HepG2 (cell line): ENCODE measurements around the gene ACAP3. TPM values are rescaled to one million over a fixed set of nuclear protein-coding genes. Genes with fewer than 3 reads are reported as not detected.

Experiments
- BRD4 ChIP-seq: sonication (generic); formaldehyde crosslinking; IDR thresholded peaks from 2 replicates; pipeline ENCODE4 v1.4.0; 2020; ENCODE audit warnings: missing genetic modification reagents
- GMEB1 ChIP-seq: sonication (generic); formaldehyde crosslinking; IDR thresholded peaks from 2 replicates; pipeline ENCODE4 v1.5.1; 2020; ENCODE audit warnings: missing genetic modification reagents, mild to moderate bottlenecking, borderline replicate concordance
- HDAC1 ChIP-seq: sonication (generic); formaldehyde crosslinking; IDR thresholded peaks from 2 replicates; pipeline ENCODE4 v1.5.1; 2020; ENCODE audit warnings: mild to moderate bottlenecking, missing genetic modification reagents
- MTA1 ChIP-seq: sonication (generic); formaldehyde crosslinking; IDR thresholded peaks from 2 replicates; pipeline ENCODE4 v1.4.0; 2020; ENCODE audit warnings: missing genetic modification reagents, mild to moderate bottlenecking, borderline replicate concordance
- POGK ChIP-seq: sonication (generic); formaldehyde crosslinking; conservative IDR thresholded peaks from 2 replicates; pipeline ENCODE4 v1.8.0; 2022; ENCODE audit warnings: mild to moderate bottlenecking, moderate library complexity, missing genetic modification reagents
- POLR2A ChIP-seq, 2 experiments: IDR thresholded peaks; 2 replicates each; pipeline ENCODE4 v1.6.1; 2011; ENCODE audit warnings: low read depth in 2 of 2, low read length in 2 of 2, mild to moderate bottlenecking in 1 of 2, moderate library complexity in 1 of 2; ENCODE audit not compliant: insufficient read depth in 1 of 2
- SP1 ChIP-seq, 2 experiments: fragments of 450-650 bp in 1 of 2; sonication (generic) in 1 of 2; formaldehyde crosslinking in 1 of 2; IDR thresholded peaks; 2 replicates each; pipeline versions ENCODE4 v1.4.0 to v1.6.1; 2016 to 2020; ENCODE audit warnings: missing genetic modification reagents in 1 of 2
- TBX2 ChIP-seq: sonication (generic); formaldehyde crosslinking; IDR thresholded peaks from 2 replicates; pipeline ENCODE4 v1.5.0; 2020; ENCODE audit warnings: missing genetic modification reagents, mild to moderate bottlenecking, borderline replicate concordance
- ZBTB4 ChIP-seq: sonication (generic); formaldehyde crosslinking; IDR thresholded peaks from 2 replicates; pipeline ENCODE4 v1.4.0; 2020; ENCODE audit warnings: missing genetic modification reagents, mild to moderate bottlenecking, borderline replicate concordance
- ZNF225 ChIP-seq: sonication (generic); formaldehyde crosslinking; IDR thresholded peaks from 2 replicates; pipeline ENCODE4 v1.4.0; 2020; ENCODE audit warnings: mild to moderate bottlenecking, missing genetic modification reagents
- ZNF317 ChIP-seq: sonication (generic); formaldehyde crosslinking; IDR thresholded peaks from 2 replicates; pipeline ENCODE4 v1.5.0; 2020; ENCODE audit warnings: mild to moderate bottlenecking, missing genetic modification reagents
- polyA plus RNA-seq, 8 experiments: library from polyadenylated mRNA; depleted of rRNA in 3 of 8; stranded (reverse) in 7 of 8; unstranded in 1 of 8; fragments of >200 nt; fragmentation: Illumina TruSeq in 4 of 8; extraction: Trizol in 4 of 8; gene quantifications; 2 replicates each; pipeline versions ENCODE4 v1.2.1 to v1.2.3, GENCODE V29; 2011 to 2016; ENCODE audit warnings: low read depth in 4 of 8, missing spikeins in 1 of 8, mixed read lengths in 1 of 8; ENCODE audit not compliant: insufficient read depth in 1 of 8
- total RNA-seq, 5 experiments: library from RNA; depleted of rRNA; stranded (reverse); fragments of >200 nt; fragmentation: Illumina TruSeq; extraction: Trizol; gene quantifications; 2 replicates each; pipeline ENCODE4 v1.2.3, GENCODE V29; 2016; ENCODE audit warnings: low read depth in 1 of 5
- TF ChIP-seq, protein P1 (sequence below): sonication (generic); formaldehyde crosslinking; IDR thresholded peaks from 2 replicates; pipeline ENCODE4 v1.5.1; 2020; ENCODE audit warnings: mild to moderate bottlenecking, missing genetic modification reagents, moderate library complexity
- TF ChIP-seq, protein P2 (sequence below): sonication (generic); formaldehyde crosslinking; IDR thresholded peaks from 2 replicates; pipeline ENCODE4 v1.4.0; 2020; ENCODE audit warnings: mild to moderate bottlenecking, missing genetic modification reagents, borderline replicate concordance
- TF ChIP-seq, protein P3 (sequence below): sonication (generic); formaldehyde crosslinking; IDR thresholded peaks from 2 replicates; pipeline ENCODE4 v1.4.0; 2020; ENCODE audit warnings: mild to moderate bottlenecking, missing genetic modification reagents

The ACAP3 gene
- total and polyA plus RNA-seq, 2 of the 13 experiments (the other 11 are each of a cell fraction or from before 2014, with no cell fraction given), result 29.4 to 50.8 TPM

DNA sequence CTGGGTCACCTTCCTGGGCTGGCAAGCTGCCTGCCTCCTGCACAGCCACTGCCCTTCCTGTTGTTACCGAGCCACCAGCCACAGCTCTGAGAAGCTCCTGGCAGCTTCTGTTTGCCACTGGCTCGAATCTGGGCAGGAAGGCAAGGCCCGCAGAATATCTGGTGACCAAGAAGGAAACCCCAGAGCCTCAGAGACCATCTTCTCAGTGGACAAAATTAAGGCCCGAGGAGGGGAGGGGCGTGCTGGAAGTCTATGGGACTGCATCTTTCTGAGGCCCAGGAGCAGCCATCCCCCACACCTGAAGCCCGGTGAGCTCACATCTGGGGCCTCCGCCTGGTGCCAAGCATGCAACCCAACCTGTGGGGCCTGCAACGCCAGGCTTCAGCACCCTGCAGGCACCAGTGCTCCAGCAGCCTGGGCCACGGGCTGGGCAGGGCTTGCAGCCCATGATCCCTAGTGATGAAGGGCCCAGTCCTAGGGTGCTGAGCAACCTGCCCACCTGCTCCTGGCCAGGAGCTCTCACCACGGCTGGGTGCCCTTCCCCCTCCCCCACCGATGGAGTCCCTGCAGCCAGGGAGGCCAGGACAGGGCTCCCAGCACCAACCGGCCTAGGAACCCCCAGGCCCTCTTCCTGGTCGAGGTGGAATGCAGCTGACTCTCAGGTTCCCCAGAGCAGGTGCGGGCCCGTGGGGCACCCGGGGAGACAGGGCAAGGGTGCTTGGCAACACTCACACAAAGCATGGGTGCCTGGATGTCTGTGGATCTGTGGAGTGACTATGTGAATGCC is 17.8 kb upstream of the ACAP3 start (continued):
- TF ChIP-seq ZBTB4 (no peak), POGK (CRISPR knock-in tag) (peak; percentile 65; the same call in 1 of the 2 replicates), ZNF317 (CRISPR knock-in tag) (0 out of 2 replicates have a peak, but pooled peaks have one; percentile 1), TBX2 (CRISPR knock-in tag) (peak; percentile 0), HDAC1 (peak; percentile 8; the same call in 1 of the 2 replicates), MTA1 (CRISPR knock-in tag) (0 out of 2 replicates have a peak, but pooled peaks have one; percentile 8), SP1 (IDR thresholded peaks at IDR 0.05) (no peak), SP1 (CRISPR knock-in tag; IDR thresholded peaks at IDR 0.05) (no peak), POLR2A (IDR thresholded peaks at IDR 0.05; ENCODE audit: insufficient read depth in 1 of 2, low read depth in 2 of 2, low read length in 2 of 2) (0 out of 4 replicates have a peak, but pooled peaks of 1 of the 2 experiments have one; percentile 6), BRD4 (CRISPR knock-in tag) (no peak), ZNF225 (0 out of 2 replicates have a peak, but pooled peaks have one; percentile 5), GMEB1 (CRISPR knock-in tag) (0 out of 2 replicates have a peak, but pooled peaks have one; percentile 38)
- TF ChIP-seq, protein P1, sequence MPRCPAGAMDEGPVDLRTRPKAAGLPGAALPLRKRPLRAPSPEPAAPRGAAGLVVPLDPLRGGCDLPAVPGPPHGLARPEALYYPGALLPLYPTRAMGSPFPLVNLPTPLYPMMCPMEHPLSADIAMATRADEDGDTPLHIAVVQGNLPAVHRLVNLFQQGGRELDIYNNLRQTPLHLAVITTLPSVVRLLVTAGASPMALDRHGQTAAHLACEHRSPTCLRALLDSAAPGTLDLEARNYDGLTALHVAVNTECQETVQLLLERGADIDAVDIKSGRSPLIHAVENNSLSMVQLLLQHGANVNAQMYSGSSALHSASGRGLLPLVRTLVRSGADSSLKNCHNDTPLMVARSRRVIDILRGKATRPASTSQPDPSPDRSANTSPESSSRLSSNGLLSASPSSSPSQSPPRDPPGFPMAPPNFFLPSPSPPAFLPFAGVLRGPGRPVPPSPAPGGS, result peak; percentile 65; the same call in 1 of the 2 replicates
- TF ChIP-seq, protein P2, sequence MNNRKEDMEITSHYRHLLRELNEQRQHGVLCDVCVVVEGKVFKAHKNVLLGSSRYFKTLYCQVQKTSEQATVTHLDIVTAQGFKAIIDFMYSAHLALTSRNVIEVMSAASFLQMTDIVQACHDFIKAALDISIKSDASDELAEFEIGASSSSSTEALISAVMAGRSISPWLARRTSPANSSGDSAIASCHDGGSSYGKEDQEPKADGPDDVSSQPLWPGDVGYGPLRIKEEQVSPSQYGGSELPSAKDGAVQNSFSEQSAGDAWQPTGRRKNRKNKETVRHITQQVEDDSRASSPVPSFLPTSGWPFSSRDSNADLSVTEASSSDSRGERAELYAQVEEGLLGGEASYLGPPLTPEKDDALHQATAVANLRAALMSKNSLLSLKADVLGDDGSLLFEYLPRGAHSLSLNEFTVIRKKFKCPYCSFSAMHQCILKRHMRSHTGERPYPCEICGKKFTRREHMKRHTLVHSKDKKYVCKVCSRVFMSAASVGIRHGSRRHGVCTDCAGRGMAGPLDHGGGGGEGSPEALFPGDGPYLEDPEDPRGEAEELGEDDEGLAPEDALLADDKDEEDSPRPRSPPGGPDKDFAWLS, result no peak
- TF ChIP-seq, protein P3, sequence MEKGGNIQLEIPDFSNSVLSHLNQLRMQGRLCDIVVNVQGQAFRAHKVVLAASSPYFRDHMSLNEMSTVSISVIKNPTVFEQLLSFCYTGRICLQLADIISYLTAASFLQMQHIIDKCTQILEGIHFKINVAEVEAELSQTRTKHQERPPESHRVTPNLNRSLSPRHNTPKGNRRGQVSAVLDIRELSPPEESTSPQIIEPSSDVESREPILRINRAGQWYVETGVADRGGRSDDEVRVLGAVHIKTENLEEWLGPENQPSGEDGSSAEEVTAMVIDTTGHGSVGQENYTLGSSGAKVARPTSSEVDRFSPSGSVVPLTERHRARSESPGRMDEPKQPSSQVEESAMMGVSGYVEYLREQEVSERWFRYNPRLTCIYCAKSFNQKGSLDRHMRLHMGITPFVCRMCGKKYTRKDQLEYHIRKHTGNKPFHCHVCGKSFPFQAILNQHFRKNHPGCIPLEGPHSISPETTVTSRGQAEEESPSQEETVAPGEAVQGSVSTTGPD (CRISPR knock-in tag), result no peak
